T-helper 2 cell treated with Interferon-gamma antibody and Interleukin-4, amounts not matched to agents 5 μg/mL and 100 μg/mL, for 36 hours (primary cell): ENCODE results near the gene C2CD4D.

Experiments used
- DNase-seq: peaks from one replicate; pipeline ENCODE4 v3.0.0; 2021; ENCODE audit warnings: low spot score
- H3K27ac Mint-ChIP-seq: one replicate; pipeline ENCODE4 v1.8.0; 2021; ENCODE audit warnings: mild to moderate bottlenecking, mixed read lengths
- H3K27me3 Mint-ChIP-seq: one replicate; pipeline ENCODE4 v1.8.0; 2021; ENCODE audit warnings: low read depth, mixed read lengths
- H3K36me3 Mint-ChIP-seq: one replicate; pipeline ENCODE4 v1.8.0; 2021; ENCODE audit warnings: low read depth, mixed read lengths
- H3K4me1 Mint-ChIP-seq: one replicate; pipeline ENCODE4 v1.8.0; 2021; ENCODE audit warnings: low read depth, mixed read lengths
- H3K4me3 Mint-ChIP-seq: one replicate; pipeline ENCODE4 v1.8.0; 2022; ENCODE audit warnings: mild to moderate bottlenecking, moderate library complexity, mixed read lengths
- H3K9me3 Mint-ChIP-seq: one replicate; pipeline ENCODE4 v1.8.0; 2021; ENCODE audit warnings: mixed read lengths

The C2CD4D gene

DNA sequence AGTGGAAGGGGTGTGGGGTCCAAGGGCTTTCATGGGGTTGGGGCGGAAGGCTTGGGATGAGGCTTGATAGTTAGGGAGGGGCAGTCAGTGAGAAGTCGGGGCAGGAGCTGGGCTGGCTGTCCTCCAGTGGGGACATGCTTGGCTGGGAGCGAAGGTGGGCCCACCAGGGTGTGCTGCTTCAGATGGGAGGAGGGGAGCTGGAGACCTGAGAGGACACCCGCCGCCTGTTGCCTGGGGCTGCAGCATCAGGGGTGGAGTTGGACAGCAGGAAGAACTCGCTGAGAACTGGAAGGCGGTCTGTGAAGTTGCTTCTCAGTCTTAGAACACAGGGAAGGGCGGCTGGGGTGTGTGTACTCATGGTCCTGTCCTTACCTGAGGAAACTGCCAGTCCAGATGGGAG lies 12.3 kb upstream of the C2CD4D start:
- Mint-ChIP-seq H3K9me3 (no peaks in the 10 kb centered on the region), H3K27me3 (no peaks in the 10 kb centered on the region), H3K36me3 (no peaks in the 10 kb centered on the region), H3K27ac (peak overlapping the region; percentile 1), H3K4me3 (no peak overlapping the region), H3K4me1 (peaks cover 12% of the 10 kb centered on the region)
- DNase-seq: no peak

DNA sequence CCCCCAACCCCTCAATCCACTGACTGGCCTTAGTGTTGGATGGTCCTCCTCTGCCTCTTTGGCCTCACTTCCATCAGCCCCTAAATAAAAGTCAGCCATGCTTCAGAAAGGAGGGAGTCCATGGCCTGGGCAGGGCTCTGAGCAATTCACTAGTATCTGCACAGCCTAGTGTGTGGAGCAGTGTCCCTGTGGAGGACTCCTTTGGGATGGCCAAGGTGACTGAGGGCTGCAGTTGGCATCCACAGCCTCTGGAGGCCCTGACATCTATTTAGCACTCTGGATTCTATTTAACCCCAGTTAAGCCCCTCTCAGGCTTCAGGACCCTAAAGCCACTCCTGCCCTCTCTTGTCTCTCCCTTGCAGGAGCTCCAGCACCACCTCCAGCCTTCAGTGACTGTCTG lies 10.3 kb upstream of the C2CD4D start:
- Mint-ChIP-seq H3K4me1 (peaks cover 24% of the 10 kb centered on the region), H3K4me3 (no peak overlapping the region), H3K36me3 (no peaks in the 10 kb centered on the region), H3K9me3 (no peaks in the 10 kb centered on the region), H3K27me3 (no peaks in the 10 kb centered on the region), H3K27ac (no peak overlapping the region)
- no peak for DNase-seq

DNA sequence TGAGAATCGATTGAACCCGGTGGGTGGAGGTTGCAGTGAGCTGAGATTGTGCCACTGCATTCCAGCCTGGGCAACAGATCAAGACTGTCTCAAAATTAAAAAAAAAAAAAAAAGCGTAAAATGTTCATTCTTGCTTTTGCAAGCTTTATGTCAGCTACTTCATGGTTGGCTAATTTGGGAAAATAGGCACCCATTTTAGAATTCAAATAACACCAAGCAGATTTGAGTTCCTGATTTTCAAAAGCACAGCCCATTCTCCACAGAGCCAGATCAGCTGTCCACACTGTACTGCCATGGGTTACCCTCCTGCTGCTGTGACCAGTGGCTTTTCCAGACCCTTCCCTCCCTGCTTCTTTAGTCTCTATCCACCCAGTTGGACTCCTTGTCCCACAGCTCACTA lies 9.5 kb upstream of the C2CD4D start:
- H3K27me3 Mint-ChIP-seq: no peaks in the 10 kb centered on the region
- H3K9me3 Mint-ChIP-seq: no peaks in the 10 kb centered on the region
- H3K36me3 Mint-ChIP-seq: no peaks in the 10 kb centered on the region
- DNase-seq: no peak
- peaks cover 26% of the 10 kb centered on the region for H3K4me1 Mint-ChIP-seq
- no peak overlapping the region for H3K4me3 Mint-ChIP-seq
- H3K27ac Mint-ChIP-seq: no peak overlapping the region

DNA sequence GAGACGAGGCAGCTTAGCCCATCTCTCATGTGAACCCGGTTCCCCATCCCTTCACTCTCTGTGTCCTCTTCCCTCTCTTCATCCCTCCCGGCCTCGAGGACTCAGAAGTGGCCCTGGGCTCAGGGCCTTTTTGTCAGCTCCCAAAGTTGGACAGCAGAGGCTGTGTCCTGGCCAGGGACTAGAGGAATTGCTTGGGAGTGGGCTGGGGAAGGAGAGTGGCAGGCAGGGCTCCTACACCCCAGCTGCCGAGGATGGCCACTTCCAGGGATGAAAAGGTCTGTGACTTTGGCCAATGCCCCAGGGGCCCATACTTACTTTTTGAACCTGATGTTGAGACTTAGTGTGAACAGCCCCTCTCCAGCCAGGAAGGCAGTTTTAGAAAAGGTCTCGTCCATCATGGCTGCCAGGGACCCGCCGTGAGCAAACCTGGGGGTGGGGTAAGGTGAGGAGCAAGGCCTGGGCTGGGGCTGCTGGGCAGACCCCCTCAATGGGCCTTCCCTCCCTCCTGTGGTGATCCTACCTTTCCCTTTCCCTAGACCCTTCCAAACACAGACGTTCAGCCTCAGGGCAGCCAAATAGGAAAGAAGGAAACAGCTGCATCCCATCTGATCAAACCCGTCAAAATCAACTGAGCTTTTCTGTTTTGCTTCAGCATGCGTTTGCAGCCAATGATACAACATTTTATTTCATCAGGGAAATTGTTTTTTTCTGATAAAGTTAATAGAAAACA lies 8.4 kb upstream of the C2CD4D start:
- no peak for DNase-seq
- H3K4me3 Mint-ChIP-seq: no peak overlapping the region
- H3K9me3 Mint-ChIP-seq: no peaks in the 10 kb centered on the region
- H3K36me3 Mint-ChIP-seq: no peaks in the 10 kb centered on the region
- no peaks in the 10 kb centered on the region for H3K27me3 Mint-ChIP-seq
- H3K27ac Mint-ChIP-seq: no peak overlapping the region
- peaks cover 26% of the 10 kb centered on the region for H3K4me1 Mint-ChIP-seq

DNA sequence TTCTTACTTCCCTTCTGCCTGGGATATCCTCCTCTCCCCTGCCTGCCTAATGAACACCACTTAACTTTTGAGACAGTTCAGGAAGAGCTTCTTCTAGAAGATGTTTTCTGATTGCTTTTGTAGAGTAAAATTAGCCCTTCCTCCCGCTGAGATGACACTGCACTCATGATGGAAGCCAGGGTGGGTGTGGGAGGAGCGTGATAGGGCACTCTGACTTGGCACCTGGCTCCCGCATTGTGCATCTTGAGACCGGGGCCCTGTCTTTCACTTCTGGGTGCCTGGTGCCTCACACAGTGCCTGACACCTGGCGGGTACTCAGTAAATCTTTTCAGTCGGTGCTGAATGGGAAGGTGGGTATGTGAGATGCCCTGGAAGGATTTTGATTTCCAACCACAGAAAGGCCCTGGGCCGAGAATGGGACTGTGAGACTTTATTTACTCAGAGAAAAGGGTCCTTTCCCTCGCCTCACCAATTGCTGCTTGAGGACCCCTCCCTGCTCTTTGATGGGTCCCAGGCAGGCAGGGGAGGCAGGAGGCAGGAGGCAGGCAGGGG lies 7.1 kb upstream of the C2CD4D start:
- peak overlapping the region; percentile 7 for H3K27ac Mint-ChIP-seq
- H3K9me3 Mint-ChIP-seq: no peaks in the 10 kb centered on the region

DNA sequence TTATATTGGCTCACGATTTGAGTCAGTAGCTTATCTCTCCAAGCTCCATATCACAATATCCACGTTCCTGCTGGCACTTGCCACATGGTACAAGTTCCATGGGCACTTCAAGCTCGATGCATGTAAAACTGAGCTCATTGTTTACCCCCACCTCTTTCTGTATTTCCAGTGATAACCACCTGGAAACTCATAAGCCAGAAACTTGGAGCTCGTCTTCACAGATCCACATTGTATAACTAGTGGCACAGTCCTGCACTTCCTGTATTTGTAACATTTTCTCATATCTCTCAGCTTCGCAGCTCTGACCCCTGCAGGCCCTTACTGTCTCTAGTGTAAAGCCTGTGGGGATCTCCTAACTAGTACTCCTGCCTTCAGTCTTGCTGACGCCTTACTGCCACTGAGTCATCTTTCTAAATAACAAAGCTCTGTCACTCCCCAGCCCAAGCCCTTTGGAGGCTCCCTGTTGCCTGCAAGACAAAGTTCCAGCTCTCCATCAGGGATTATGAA lies 6.5 kb upstream of the C2CD4D start:
- no peak overlapping the region for H3K4me3 Mint-ChIP-seq
- H3K27ac Mint-ChIP-seq: peak overlapping the region; percentile 7
- no peak for DNase-seq
- peaks cover 26% of the 10 kb centered on the region for H3K4me1 Mint-ChIP-seq
- H3K36me3 Mint-ChIP-seq: no peaks in the 10 kb centered on the region
- no peaks in the 10 kb centered on the region for H3K27me3 Mint-ChIP-seq
- H3K9me3 Mint-ChIP-seq: no peaks in the 10 kb centered on the region

More for the DNA sequence above, 7.1 kb upstream of the C2CD4D start:
- Mint-ChIP-seq H3K36me3 (no peaks in the 10 kb centered on the region), H3K4me3 (no peak overlapping the region), H3K27me3 (no peaks in the 10 kb centered on the region), H3K4me1 (peaks cover 26% of the 10 kb centered on the region)
- no peak for DNase-seq

DNA sequence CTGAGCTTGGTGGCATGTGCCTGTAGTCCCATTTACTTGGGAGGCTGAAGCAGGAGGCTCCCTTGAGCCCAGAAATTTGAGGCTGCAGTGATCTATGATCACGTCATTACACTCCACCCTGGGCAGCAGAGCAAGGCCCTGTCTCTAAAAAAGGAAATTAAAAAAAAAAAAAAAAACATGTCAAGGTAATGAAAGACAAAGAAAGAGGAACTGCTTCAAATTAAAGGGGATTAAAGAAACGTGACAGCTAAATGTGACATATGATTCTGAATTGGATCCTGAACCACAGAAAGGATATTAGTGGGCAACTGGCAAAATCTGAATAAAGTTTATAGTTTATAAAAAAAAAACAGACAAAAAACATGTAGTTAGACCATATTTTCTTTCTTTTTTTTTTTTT lies 3.8 kb upstream of the C2CD4D start:
- H3K27me3 Mint-ChIP-seq: no peaks in the 10 kb centered on the region
- no peak for DNase-seq
- no peaks in the 10 kb centered on the region for H3K9me3 Mint-ChIP-seq
- H3K4me3 Mint-ChIP-seq: no peak overlapping the region
- H3K4me1 Mint-ChIP-seq: peaks cover 38% of the 10 kb centered on the region
- H3K36me3 Mint-ChIP-seq: no peaks in the 10 kb centered on the region
- no peak overlapping the region for H3K27ac Mint-ChIP-seq

DNA sequence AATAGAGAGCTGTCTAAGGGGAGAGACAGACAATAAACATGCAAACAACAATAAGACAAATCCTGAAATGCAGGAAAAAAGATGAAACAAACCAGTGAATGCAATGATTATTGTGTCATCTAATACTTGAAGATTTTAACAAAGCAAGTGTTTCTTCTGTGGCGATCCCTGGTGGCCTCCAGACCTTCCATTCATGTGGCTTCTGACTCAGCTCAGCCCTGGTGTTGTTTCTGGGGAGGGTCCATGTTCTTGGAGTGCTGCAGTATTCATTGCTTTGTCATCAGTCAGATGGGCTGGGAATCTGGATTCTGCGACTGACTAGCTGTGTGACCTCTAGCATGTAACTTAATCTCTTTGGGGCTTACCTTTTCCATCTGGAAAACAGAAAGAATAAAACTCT lies 1.5 kb upstream of the C2CD4D start:
- Mint-ChIP-seq H3K27me3 (peaks cover 3% of the 10 kb centered on the region), H3K4me1 (peaks cover 45% of the 10 kb centered on the region), H3K4me3 (no peak overlapping the region), H3K27ac (no peak overlapping the region), H3K36me3 (no peaks in the 10 kb centered on the region), H3K9me3 (no peaks in the 10 kb centered on the region)
- DNase-seq: no peak

DNA sequence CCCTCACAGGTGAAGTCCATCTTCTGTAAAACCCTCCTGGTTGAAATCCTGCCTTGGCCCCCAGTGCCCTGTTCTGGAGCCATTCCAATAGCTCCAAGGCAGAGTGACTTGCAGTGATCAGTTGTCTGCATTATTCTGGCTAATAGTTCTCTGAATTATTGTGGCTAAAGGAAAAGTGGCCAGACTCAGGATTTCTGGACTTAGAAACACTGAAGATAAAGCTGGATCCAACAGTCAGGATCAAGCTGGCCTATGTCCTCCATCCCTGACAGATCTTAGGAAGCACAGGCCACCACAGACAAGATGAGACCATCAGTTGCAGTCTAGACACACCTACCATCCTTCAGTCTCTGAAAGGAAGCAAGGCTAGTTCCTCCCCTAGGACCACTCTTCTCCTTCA lies 801 bp upstream of the C2CD4D start:
- H3K4me1 Mint-ChIP-seq: peaks cover 44% of the 10 kb centered on the region
- DNase-seq: no peak
- H3K36me3 Mint-ChIP-seq: no peaks in the 10 kb centered on the region
- peak overlapping the region; percentile 79 for H3K4me3 Mint-ChIP-seq
- H3K27ac Mint-ChIP-seq: peak overlapping the region; percentile 10
- H3K9me3 Mint-ChIP-seq: no peaks in the 10 kb centered on the region
- H3K27me3 Mint-ChIP-seq: peaks cover 3% of the 10 kb centered on the region

DNA sequence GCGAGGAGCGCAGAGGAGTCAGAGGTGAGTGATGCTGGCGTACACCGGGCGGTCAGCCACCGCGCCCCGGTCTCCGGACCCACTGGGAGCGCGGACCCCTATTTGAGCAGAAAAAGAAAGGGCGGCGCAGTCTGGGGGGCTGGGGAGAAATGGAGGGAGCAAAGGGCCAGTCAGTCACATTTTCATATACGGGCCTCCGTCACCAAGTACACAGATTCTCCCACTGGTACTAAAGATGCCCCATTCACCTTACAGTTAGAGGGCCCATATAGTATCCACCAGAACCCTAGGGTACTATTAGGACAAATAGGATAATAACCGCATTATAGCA lies 573 bp downstream of the C2CD4D start:
- peak overlapping the region; percentile 75 for H3K27ac Mint-ChIP-seq
- peaks cover 3% of the 10 kb centered on the region for H3K27me3 Mint-ChIP-seq
- H3K36me3 Mint-ChIP-seq: no peaks in the 10 kb centered on the region
- no peaks in the 10 kb centered on the region for H3K9me3 Mint-ChIP-seq
- H3K4me1 Mint-ChIP-seq: peaks cover 44% of the 10 kb centered on the region
- no peak for DNase-seq
- H3K4me3 Mint-ChIP-seq: peak overlapping the region; percentile 79

DNA sequence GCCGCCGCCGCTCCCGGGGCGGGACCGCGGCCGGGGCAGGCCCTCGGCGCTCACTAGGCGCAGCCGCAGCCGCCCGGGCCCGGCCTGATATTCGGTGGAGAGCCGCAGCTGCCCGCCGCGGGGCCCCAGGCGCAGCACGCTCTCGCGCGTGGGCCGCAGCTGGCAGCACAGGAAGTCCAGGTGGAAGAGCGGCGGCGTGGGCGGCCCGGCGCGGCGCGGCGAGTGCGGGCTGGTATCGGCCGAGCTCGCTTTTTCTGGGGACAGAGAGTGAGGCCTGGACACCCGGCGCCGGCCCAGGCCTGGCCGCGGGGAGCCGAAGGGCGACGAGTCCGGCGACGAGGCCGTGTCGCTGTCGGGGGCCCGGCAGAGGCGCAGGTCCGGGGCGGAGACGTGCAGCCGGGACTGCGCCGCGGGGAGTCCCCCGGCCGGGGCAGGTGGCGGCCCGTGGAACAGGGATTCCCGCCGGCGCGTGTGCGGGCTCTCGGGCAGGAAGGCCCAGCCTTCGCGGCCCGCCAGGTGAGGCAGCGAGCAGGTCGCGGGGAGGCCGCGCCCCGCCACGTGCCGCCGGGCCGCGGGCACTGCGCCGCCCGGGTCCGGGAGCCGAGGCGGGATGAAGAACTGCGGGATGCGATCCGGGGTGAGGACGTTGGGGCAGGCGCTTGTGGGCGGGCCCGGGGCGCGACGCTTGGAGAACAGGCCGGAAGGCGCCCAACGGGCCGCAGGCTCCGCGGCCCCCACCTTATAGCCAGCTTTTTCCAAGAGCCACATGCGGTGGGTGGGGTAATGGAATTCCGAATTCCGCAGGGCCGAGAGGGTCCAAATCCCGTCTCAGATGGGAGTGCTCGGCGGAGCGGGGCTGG lies 1.2 kb downstream of the C2CD4D start:
- Mint-ChIP-seq H3K9me3 (no peaks in the 10 kb centered on the region), H3K27me3 (peaks cover 3% of the 10 kb centered on the region), H3K4me1 (peaks cover 50% of the 10 kb centered on the region), H3K4me3 (peak overlapping the region; percentile 79), H3K36me3 (no peaks in the 10 kb centered on the region), H3K27ac (peak overlapping the region; percentile 75)
- peak; percentile 68 for DNase-seq

DNA sequence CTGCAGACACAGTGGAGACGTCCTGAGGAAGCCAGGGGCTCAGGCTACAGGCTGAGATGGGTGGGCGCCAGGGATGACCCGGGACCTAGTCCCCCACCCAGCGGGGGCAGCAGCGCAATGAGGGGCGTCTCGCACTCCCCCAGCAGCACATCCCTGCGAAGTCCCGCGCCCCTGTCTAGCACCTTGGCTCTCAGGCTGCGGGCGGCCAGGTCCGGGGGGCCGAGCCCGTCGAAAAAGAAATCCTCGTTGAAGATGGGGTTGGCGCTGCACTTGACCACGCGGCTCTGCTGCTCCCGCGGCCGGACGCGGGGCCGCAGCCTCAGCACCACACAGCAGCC lies 1.8 kb downstream of the C2CD4D start:
- no peaks in the 10 kb centered on the region for H3K36me3 Mint-ChIP-seq
- peaks cover 54% of the 10 kb centered on the region for H3K4me1 Mint-ChIP-seq
- H3K9me3 Mint-ChIP-seq: no peaks in the 10 kb centered on the region

DNA sequence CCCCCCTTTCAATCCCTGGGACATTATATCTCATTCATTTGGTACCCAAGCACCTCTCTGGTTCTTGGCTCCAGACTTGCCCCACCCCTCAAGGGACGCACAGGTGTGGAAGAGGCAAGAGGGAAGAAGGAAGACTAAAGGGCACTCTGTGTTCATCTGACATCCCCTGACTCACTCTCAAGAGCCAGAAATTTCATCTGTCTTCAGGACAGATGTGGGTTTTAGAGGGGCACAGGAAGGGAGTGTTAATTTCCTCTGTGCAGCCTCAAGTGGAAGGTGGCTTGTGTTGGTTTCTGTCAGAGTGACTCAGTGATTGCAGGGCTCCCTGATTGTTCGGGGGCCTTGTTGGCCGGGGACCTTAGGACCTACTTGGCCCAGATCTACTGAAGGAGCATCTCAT lies 2.4 kb downstream of the C2CD4D start:
- no peaks in the 10 kb centered on the region for H3K9me3 Mint-ChIP-seq
- no peaks in the 10 kb centered on the region for H3K36me3 Mint-ChIP-seq

More for the DNA sequence above, 1.8 kb downstream of the C2CD4D start:
- peaks cover 3% of the 10 kb centered on the region for H3K27me3 Mint-ChIP-seq
- H3K4me3 Mint-ChIP-seq: peak overlapping the region; percentile 88
- H3K27ac Mint-ChIP-seq: peak overlapping the region; percentile 89
- no peak for DNase-seq

DNA sequence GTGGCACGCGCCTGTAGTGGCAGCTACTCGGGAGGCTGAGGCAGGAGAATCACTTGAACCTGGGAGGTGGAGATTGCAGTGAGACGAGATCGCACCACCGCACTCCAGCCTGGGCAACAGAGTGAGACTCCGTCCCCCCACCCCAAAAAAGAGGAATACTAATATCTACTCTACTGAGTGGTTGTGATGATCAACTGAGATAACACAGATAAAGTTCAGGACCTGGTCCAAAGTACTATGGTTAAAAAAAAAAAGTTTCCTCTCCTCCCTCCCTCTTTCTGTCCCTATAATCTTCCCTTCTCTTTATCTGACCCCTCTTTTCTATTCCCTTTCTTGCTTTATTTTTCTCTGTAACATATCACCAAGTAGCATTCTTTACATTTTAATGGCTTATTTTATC lies 4.0 kb downstream of the C2CD4D start:
- no peak overlapping the region for H3K4me3 Mint-ChIP-seq
- H3K27ac Mint-ChIP-seq: no peak overlapping the region
- H3K36me3 Mint-ChIP-seq: no peaks in the 10 kb centered on the region
- no peak for DNase-seq
- peaks cover 3% of the 10 kb centered on the region for H3K27me3 Mint-ChIP-seq
- H3K9me3 Mint-ChIP-seq: no peaks in the 10 kb centered on the region
- peaks cover 55% of the 10 kb centered on the region for H3K4me1 Mint-ChIP-seq

More for the DNA sequence above, 2.4 kb downstream of the C2CD4D start:
- H3K4me1 Mint-ChIP-seq: peaks cover 55% of the 10 kb centered on the region
- peak overlapping the region; percentile 89 for H3K27ac Mint-ChIP-seq
- peak overlapping the region; percentile 88 for H3K4me3 Mint-ChIP-seq
- H3K27me3 Mint-ChIP-seq: peaks cover 3% of the 10 kb centered on the region
- peak; percentile 24 for DNase-seq
